ENCODE results near the gene PITPNC1. TPM values are rescaled to one million over a fixed set of nuclear protein-coding genes. Genes with fewer than 3 reads are reported as not detected.

PITPNC1 gene
- total RNA-seq, 1 donor from 2014 or later, result 19.3 TPM

- POLR2A ChIA-PET, result no interaction called here
- H3K9me3 Mint-ChIP-seq, result no peaks in the 10 kb centered on the region
- ATAC-seq (ENCODE audit: low read depth) (no peak), DNase-seq (no peak)
- intact Hi-C loops (cut with micrococcal nuclease), result no loop called here
- H3K4me1 Mint-ChIP-seq, result peaks cover 16% of the 10 kb centered on the region
- CTCF ChIA-PET, result no interaction called here
- no peak for TF ChIP-seq CTCF (IDR thresholded peaks at IDR 0.05)
- no peak overlapping the region for H3K27ac Mint-ChIP-seq
- no peaks in the 10 kb centered on the region for H3K27me3 Mint-ChIP-seq
- no peaks in the 10 kb centered on the region for H3K36me3 Mint-ChIP-seq (ENCODE audit: low read depth)
- H3K4me3 Mint-ChIP-seq, result no peak overlapping the region
Observed at GRCh38 chr17:67489273-67489672, 112.2 kb downstream of the PITPNC1 start.

- DNase-seq, result no peak
- Mint-ChIP-seq H3K9me3 (peaks cover 1% of the 10 kb centered on the region), H3K36me3 (ENCODE audit: low read depth) (no peaks in the 10 kb centered on the region), H3K27ac (no peak overlapping the region), H3K4me3 (no peak overlapping the region), H3K27me3 (no peaks in the 10 kb centered on the region), H3K4me1 (peaks cover 16% of the 10 kb centered on the region)
- CTCF ChIA-PET, result interaction anchor here (0.9 kb wide), 1 partner anchor 15 kb away, joined by 6 read pairs; no protein-coding TSS in a partner anchor
- POLR2A ChIA-PET, result no interaction called here
- no peak for TF ChIP-seq CTCF (IDR thresholded peaks at IDR 0.05)
- no peak for ATAC-seq (ENCODE audit: low read depth)
- intact Hi-C loops (cut with micrococcal nuclease), result no loop called here
Observed at GRCh38 chr17:67490471-67490870, 113.4 kb downstream of the PITPNC1 start.

GRCh38 chr17:67491009-67491680 is 114.1 kb downstream of the PITPNC1 start:
- Mint-ChIP-seq H3K4me3 (no peak overlapping the region), H3K27me3 (no peaks in the 10 kb centered on the region), H3K27ac (no peak overlapping the region), H3K36me3 (ENCODE audit: low read depth) (no peaks in the 10 kb centered on the region), H3K4me1 (peaks cover 15% of the 10 kb centered on the region), H3K9me3 (peaks cover 3% of the 10 kb centered on the region)
- intact Hi-C loops (cut with micrococcal nuclease), result no loop called here
- no peak for ATAC-seq (ENCODE audit: low read depth)
- CTCF ChIA-PET, result interaction anchor here (0.9 kb wide), 1 partner anchor 15 kb away, joined by 6 read pairs; no protein-coding TSS in a partner anchor
- no peak for TF ChIP-seq CTCF (IDR thresholded peaks at IDR 0.05)
- no peak for DNase-seq
- POLR2A ChIA-PET, result no interaction called here

- intact Hi-C loops (cut with micrococcal nuclease), result no loop called here
- Mint-ChIP-seq H3K27ac (no peak overlapping the region), H3K27me3 (no peaks in the 10 kb centered on the region), H3K4me1 (peaks cover 10% of the 10 kb centered on the region), H3K9me3 (peaks cover 3% of the 10 kb centered on the region), H3K4me3 (no peak overlapping the region), H3K36me3 (ENCODE audit: low read depth) (no peaks in the 10 kb centered on the region)
- ChIA-PET POLR2A (no interaction called here), CTCF (no interaction called here)
- no peak for ATAC-seq (ENCODE audit: low read depth)
- TF ChIP-seq CTCF (IDR thresholded peaks at IDR 0.05), result no peak
- DNase-seq, result no peak
Observed at GRCh38 chr17:67491681-67492024, 114.6 kb downstream of the PITPNC1 start.

GRCh38 chr17:67492251-67492740 is 115.2 kb downstream of the PITPNC1 start:
- no peak overlapping the region for H3K4me3 Mint-ChIP-seq
- peaks cover 4% of the 10 kb centered on the region for H3K4me1 Mint-ChIP-seq
- DNase-seq (no peak), ATAC-seq (ENCODE audit: low read depth) (no peak)
- no peak overlapping the region for H3K27ac Mint-ChIP-seq
- no peaks in the 10 kb centered on the region for H3K36me3 Mint-ChIP-seq (ENCODE audit: low read depth)
- intact Hi-C loops (cut with micrococcal nuclease), result no loop called here
- no peak for TF ChIP-seq CTCF (IDR thresholded peaks at IDR 0.05)
- ChIA-PET POLR2A (no interaction called here), CTCF (no interaction called here)
- H3K9me3 Mint-ChIP-seq, result peaks cover 3% of the 10 kb centered on the region
- no peaks in the 10 kb centered on the region for H3K27me3 Mint-ChIP-seq
